ENCODE measurements around the gene NID2.

The NID2 gene

GRCh38 chr14:52079239-52079959 lies 10.5 kb upstream of the NID2 start:
- no peak for FAIRE-seq

GRCh38 chr14:52078721-52079120 lies 9.9 kb upstream of the NID2 start:
- no peak for FAIRE-seq

GRCh38 chr14:52078095-52078531 lies 9.3 kb upstream of the NID2 start:
- no peak for FAIRE-seq

- FAIRE-seq: no peak
Measured at GRCh38 chr14:52077256-52077979, 8.6 kb upstream of the NID2 start.

GRCh38 chr14:52076334-52076733 lies 7.5 kb upstream of the NID2 start:
- FAIRE-seq: no peak

GRCh38 chr14:52075371-52075770 lies 6.5 kb upstream of the NID2 start:
- FAIRE-seq: no peak

- FAIRE-seq: no peak
Measured at GRCh38 chr14:52073251-52073650, 4.4 kb upstream of the NID2 start.

- no peak for FAIRE-seq
Measured at GRCh38 chr14:52072266-52072780, 3.5 kb upstream of the NID2 start.

GRCh38 chr14:52071675-52072074 lies 2.8 kb upstream of the NID2 start:
- no peak for FAIRE-seq

GRCh38 chr14:52070051-52070431 lies 1.2 kb upstream of the NID2 start:
- FAIRE-seq: no peak

- FAIRE-seq: no peak
Measured at GRCh38 chr14:52069307-52070050, 620 bp upstream of the NID2 start.

GRCh38 chr14:52067873-52068614 lies 815 bp downstream of the NID2 start:
- FAIRE-seq: no peak

- no peak for FAIRE-seq
Measured at GRCh38 chr14:52064174-52064573, 4.7 kb downstream of the NID2 start.

- FAIRE-seq: no peak
Measured at GRCh38 chr14:52063052-52063462, 5.8 kb downstream of the NID2 start.

GRCh38 chr14:52061890-52062289 lies 7.0 kb downstream of the NID2 start:
- no peak for FAIRE-seq

GRCh38 chr14:52061390-52061789 lies 7.5 kb downstream of the NID2 start:
- no peak for FAIRE-seq

- no peak for FAIRE-seq
Measured at GRCh38 chr14:52060080-52060479, 8.8 kb downstream of the NID2 start.

GRCh38 chr14:52059649-52060048 lies 9.2 kb downstream of the NID2 start:
- no peak for FAIRE-seq

GRCh38 chr14:52058341-52058740 lies 10.5 kb downstream of the NID2 start:
- no peak for FAIRE-seq

GRCh38 chr14:52055167-52055566 lies 13.7 kb downstream of the NID2 start:
- FAIRE-seq: no peak

GRCh38 chr14:52054678-52055077 lies 14.2 kb downstream of the NID2 start:
- FAIRE-seq: no peak

GRCh38 chr14:52053044-52053443 lies 15.8 kb downstream of the NID2 start:
- FAIRE-seq: no peak

All from A204.1 (cell line).